ENCODE results near the gene CALN1.
"Not testable (repeated sequence)": the region's sequence is repeated elsewhere in the genome, so short reads cannot be mapped to it uniquely, and the experiment has no call there.

The CALN1 gene

GRCh38 chr7:72412121-72412618 is at the start of gene CALN1:
Gene CALN1 (minus strand): TSS chr7:72412338.
- in situ Hi-C loops (cut with MboI; ENCODE audit: low sequenced_read_pairs); DNase-seq (ENCODE audit: low spot score in 2 of 2); H3K36me3 ChIP-seq (replicated peaks); H3K9me3 ChIP-seq; H3K4me3 ChIP-seq; H3K4me1 ChIP-seq; H3K27me3 ChIP-seq (ENCODE audit: low read depth): not testable (repeated sequence)

GRCh38 chr7:72453471-72453870 is 41.3 kb upstream of the CALN1 start:
- no peak for DNase-seq (ENCODE audit: low spot score in 2 of 2)
- Histone ChIP-seq H3K4me1 (no peaks in the 10 kb centered on the region), H3K27me3 (ENCODE audit: low read depth) (no peaks in the 10 kb centered on the region), H3K36me3 (replicated peaks) (no peaks in the 10 kb centered on the region), H3K9me3 (no peaks in the 10 kb centered on the region), H3K4me3 (no peak overlapping the region)
- in situ Hi-C loops (cut with MboI; ENCODE audit: low sequenced_read_pairs): no loop called here

DNA sequence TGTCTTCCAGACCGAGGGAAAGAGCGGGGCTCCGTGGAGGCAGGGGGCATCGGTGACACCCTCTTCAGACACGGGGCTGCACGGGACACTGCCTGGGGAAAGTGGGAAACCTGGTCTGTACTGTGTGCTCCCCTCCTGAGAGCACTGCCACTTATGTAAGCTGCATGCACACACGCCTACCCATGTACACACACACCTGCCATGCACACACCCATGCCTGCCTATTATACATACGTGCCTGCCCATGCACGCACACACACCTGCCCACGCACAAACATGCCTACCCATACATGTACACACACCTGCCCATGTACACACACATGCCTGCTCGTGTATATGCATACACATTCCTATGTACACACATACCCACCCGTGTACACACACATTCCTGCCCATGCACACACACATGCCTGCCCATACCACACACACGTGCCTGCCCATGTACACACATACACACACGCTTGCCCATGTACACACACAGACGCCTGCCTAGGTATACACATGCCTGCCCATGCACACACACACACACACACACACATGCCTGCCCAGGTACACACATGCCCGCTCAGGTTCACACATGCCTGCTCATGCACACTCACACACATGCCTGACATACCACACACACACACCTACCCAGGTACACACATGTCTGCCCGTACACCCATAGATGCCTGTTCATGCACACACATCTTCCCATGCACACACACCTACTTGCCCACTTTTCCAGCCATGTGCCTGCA is 35.5 kb upstream of the CALN1 start:
- H3K27me3 ChIP-seq (ENCODE audit: low read depth): no peaks in the 10 kb centered on the region
- H3K36me3 ChIP-seq (replicated peaks): no peaks in the 10 kb centered on the region
- in situ Hi-C loops (cut with MboI; ENCODE audit: low sequenced_read_pairs): no loop called here

DNA sequence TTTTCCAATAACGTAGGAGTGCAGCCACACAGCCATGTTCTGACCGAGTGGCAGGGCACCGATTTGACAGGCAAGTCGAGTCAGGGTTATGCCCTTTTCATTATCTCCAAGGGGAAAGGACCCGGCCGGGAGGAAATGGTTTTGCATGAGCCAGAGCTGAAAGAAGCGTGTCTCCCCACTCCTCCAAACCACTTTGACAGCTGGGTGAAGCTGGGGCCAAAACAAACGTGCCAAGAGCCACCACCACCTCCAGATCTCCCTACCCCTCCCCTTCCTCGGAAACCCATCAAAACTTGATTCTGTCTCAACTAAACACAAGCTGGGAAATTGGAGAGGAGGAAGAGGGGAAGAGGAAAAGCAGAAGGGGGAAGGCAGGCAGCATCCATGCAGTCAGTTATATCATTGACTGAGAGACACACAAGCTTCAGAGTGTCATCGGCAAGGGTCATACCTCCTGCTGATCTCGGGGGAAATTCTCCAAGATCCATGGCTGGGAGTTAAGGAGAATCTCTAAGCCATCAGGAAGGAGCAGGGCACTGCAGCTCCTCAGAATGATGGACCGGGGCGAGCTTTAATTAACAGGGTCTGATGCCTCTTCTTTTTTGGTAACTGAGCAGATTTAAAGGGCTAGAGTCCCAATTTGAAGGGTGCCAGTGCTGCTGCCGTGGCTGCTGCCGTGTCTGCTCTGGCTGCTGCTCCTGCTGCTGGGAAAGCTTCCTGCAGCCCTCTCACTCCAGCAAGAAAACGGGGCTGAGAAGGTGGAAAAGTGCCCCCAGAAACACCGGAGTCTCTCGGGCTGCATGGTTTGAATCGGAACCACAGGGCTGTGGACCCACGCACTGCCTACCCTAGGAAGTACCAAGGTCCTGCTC is 34.7 kb upstream of the CALN1 start:
- DNase-seq (ENCODE audit: low spot score in 2 of 2): no peak
- Histone ChIP-seq H3K4me1 (no peaks in the 10 kb centered on the region), H3K9me3 (no peaks in the 10 kb centered on the region), H3K4me3 (no peak overlapping the region), H3K36me3 (replicated peaks) (no peaks in the 10 kb centered on the region), H3K27me3 (ENCODE audit: low read depth) (no peaks in the 10 kb centered on the region)
- in situ Hi-C loops (cut with MboI; ENCODE audit: low sequenced_read_pairs): no loop called here

More for the DNA sequence above, 35.5 kb upstream of the CALN1 start:
- DNase-seq (ENCODE audit: low spot score in 2 of 2): no peak
- Histone ChIP-seq H3K4me1 (no peaks in the 10 kb centered on the region), H3K9me3 (no peaks in the 10 kb centered on the region), H3K4me3 (no peak overlapping the region)

- in situ Hi-C loops (cut with MboI; ENCODE audit: low sequenced_read_pairs): no loop called here
- H3K27me3 ChIP-seq (ENCODE audit: low read depth): no peaks in the 10 kb centered on the region
- no peak for DNase-seq (ENCODE audit: low spot score in 2 of 2)
Observed at GRCh38 chr7:72446131-72446530, 34.0 kb upstream of the CALN1 start.

GRCh38 chr7:72445580-72445979 is 33.4 kb upstream of the CALN1 start:
- Histone ChIP-seq H3K9me3 (no peaks in the 10 kb centered on the region), H3K27me3 (ENCODE audit: low read depth) (no peaks in the 10 kb centered on the region), H3K4me1 (no peaks in the 10 kb centered on the region), H3K4me3 (no peak overlapping the region), H3K36me3 (replicated peaks) (no peaks in the 10 kb centered on the region)
- DNase-seq (ENCODE audit: low spot score in 2 of 2): no peak
- in situ Hi-C loops (cut with MboI; ENCODE audit: low sequenced_read_pairs): no loop called here

More at GRCh38 chr7:72446131-72446530, 34.0 kb upstream of the CALN1 start:
- Histone ChIP-seq H3K4me3 (no peak overlapping the region), H3K9me3 (no peaks in the 10 kb centered on the region), H3K4me1 (no peaks in the 10 kb centered on the region), H3K36me3 (replicated peaks) (no peaks in the 10 kb centered on the region)

DNA sequence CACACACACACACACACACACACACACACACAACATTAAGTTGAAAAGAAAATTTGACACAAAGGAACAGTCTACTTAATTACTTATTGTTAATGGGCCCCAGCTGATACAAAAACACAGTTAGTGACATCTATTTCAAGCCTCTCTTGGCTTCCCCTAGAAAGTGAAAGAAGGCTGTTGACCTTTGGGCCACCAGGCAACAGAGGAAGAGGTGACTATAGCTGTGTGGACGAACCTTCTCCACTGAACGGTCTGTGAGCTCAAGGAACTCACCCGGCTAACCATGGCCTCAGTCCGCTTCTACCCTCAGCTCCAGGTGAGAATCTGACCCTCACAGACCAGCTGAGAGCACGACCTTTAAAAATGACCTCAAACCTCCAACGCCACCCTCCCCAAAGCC is 32.9 kb upstream of the CALN1 start:
- no peak overlapping the region for H3K4me3 ChIP-seq

DNA sequence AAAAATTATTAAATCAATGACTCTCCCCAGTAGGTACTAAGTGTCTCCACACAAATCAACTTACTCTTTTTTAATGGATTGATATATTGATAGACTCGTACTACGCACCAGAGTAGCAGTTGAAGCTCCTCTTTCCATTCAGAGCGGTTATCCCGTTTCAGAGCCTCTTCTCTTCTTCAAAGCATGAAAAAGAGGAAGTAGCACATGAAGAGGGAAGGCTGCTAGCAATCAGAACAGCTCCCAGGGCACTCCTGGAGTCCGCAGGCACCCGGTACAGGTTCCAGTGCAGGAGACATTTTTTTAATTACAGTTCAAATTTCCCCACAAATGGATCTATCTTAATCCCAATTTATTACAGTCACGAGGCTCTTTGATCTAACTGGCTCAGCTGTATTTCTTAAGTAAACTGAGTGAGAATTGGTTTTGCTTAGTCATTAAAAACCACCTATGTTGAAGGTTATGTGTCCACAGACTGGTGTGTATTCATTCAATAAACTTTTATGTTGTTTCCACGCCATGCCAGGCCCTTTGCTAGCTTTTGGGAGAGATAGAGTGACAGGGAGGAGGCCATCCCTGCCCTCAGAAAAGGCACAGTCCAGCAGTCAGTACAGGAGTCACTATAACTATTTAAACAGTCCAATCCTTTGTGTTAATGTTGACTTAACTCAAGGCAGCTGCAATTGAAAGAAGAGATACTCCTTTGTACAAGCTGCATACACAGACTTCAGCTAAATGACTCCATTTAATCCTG is 32.1 kb upstream of the CALN1 start:
- H3K4me3 ChIP-seq: no peak overlapping the region

More for the DNA sequence above, 32.9 kb upstream of the CALN1 start:
- Histone ChIP-seq H3K4me1 (no peaks in the 10 kb centered on the region), H3K9me3 (no peaks in the 10 kb centered on the region), H3K36me3 (replicated peaks) (no peaks in the 10 kb centered on the region), H3K27me3 (ENCODE audit: low read depth) (no peaks in the 10 kb centered on the region)
- in situ Hi-C loops (cut with MboI; ENCODE audit: low sequenced_read_pairs): no loop called here
- DNase-seq (ENCODE audit: low spot score in 2 of 2): no peak

DNA sequence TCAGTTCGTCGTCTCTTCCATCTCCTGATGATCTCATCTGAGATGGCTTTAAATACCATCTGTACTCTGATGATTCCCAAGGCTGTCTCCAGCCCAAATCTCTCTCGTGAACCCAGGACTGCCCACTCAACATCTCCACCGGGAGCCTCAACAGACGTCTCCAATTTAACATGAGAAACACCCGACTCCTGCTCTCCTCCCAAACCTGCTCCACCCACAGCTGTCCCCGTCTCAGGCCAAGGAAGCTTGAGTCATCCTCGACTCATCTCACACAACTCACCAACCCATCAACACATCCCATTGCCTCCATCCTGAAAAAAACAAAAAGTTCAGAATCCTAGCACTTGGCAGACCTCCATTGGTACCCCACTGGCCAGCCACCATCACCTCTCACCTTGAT is 29.7 kb upstream of the CALN1 start:
- H3K27me3 ChIP-seq (ENCODE audit: low read depth): no peaks in the 10 kb centered on the region
- DNase-seq (ENCODE audit: low spot score in 2 of 2): no peak
- in situ Hi-C loops (cut with MboI; ENCODE audit: low sequenced_read_pairs): no loop called here
- no peaks in the 10 kb centered on the region for H3K4me1 ChIP-seq
- no peak overlapping the region for H3K4me3 ChIP-seq
- no peaks in the 10 kb centered on the region for H3K36me3 ChIP-seq (replicated peaks)
- H3K9me3 ChIP-seq: no peaks in the 10 kb centered on the region

More for the DNA sequence above, 32.1 kb upstream of the CALN1 start:
- H3K27me3 ChIP-seq (ENCODE audit: low read depth): no peaks in the 10 kb centered on the region
- in situ Hi-C loops (cut with MboI; ENCODE audit: low sequenced_read_pairs): no loop called here
- no peak for DNase-seq (ENCODE audit: low spot score in 2 of 2)
- no peaks in the 10 kb centered on the region for H3K9me3 ChIP-seq
- H3K4me1 ChIP-seq: no peaks in the 10 kb centered on the region
- H3K36me3 ChIP-seq (replicated peaks): no peaks in the 10 kb centered on the region

- H3K4me1 ChIP-seq: no peaks in the 10 kb centered on the region
- H3K36me3 ChIP-seq (replicated peaks): no peaks in the 10 kb centered on the region
- in situ Hi-C loops (cut with MboI; ENCODE audit: low sequenced_read_pairs): no loop called here
- H3K4me3 ChIP-seq: no peak overlapping the region
- no peaks in the 10 kb centered on the region for H3K27me3 ChIP-seq (ENCODE audit: low read depth)
- no peak for DNase-seq (ENCODE audit: low spot score in 2 of 2)
- H3K9me3 ChIP-seq: no peaks in the 10 kb centered on the region
Observed at GRCh38 chr7:72438491-72438890, 26.4 kb upstream of the CALN1 start.

DNA sequence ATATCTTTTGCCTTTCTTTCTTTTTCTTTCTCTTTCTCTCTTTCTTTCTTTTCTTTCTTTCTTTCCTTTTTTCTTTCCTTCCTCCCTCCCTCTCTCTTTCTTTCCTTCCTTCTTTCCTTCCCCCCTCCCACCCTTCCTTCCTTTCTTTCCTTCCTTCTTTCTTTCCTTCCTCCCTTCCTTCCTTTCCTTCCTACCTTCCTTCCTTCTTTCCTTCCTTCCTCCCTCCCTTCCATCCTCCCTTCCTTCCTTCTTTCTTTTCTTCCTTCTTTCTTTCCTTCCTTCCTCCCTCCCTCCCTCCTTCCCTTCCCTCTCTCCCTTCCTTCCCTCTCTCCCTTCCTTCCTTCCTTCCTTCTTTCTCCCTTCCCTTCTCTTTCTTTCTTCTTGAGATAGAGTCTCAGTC is 25.5 kb upstream of the CALN1 start:
- H3K27me3 ChIP-seq (ENCODE audit: low read depth): no peaks in the 10 kb centered on the region

GRCh38 chr7:72437061-72437585 is 25.0 kb upstream of the CALN1 start:
- DNase-seq (ENCODE audit: low spot score in 2 of 2): no peak
- Histone ChIP-seq H3K4me3 (no peak overlapping the region), H3K36me3 (replicated peaks) (no peaks in the 10 kb centered on the region), H3K9me3 (no peaks in the 10 kb centered on the region), H3K27me3 (ENCODE audit: low read depth) (no peaks in the 10 kb centered on the region), H3K4me1 (no peaks in the 10 kb centered on the region)
- in situ Hi-C loops (cut with MboI; ENCODE audit: low sequenced_read_pairs): no loop called here

More for the DNA sequence above, 25.5 kb upstream of the CALN1 start:
- Histone ChIP-seq H3K4me1 (no peaks in the 10 kb centered on the region), H3K36me3 (replicated peaks) (no peaks in the 10 kb centered on the region), H3K4me3 (no peak overlapping the region), H3K9me3 (no peaks in the 10 kb centered on the region)
- in situ Hi-C loops (cut with MboI; ENCODE audit: low sequenced_read_pairs): no loop called here
- no peak for DNase-seq (ENCODE audit: low spot score in 2 of 2)

DNA sequence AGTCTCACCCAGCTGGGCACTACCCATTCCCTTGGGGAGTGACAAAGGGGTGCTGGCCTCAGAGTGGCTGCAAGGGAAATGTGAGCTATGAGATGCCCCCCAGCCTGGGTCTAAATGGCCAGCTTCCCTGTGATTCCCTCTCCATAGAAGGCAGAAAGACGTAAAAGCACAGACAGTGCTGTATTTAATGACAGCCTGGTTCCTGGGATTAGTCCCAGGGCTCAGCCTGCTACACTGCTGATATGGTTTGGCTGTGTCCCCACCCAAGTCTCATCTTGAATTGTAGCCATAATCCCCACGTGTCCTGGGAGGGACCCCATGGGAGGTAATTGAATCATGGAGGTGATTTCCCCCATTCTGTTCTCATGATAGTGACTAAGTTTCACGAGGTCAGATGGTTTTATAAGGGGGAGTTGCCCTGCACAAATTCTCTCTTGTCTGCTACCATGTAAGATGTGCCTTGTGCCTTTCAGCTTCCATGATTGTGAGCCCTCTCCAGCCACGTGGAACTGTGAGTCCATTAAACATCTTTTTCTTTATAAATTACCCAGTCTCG is 23.9 kb upstream of the CALN1 start:
- DNase-seq (ENCODE audit: low spot score in 2 of 2): no peak
- Histone ChIP-seq H3K4me1 (no peaks in the 10 kb centered on the region), H3K4me3 (no peak overlapping the region), H3K9me3 (no peaks in the 10 kb centered on the region), H3K36me3 (replicated peaks) (no peaks in the 10 kb centered on the region), H3K27me3 (ENCODE audit: low read depth) (no peaks in the 10 kb centered on the region)
- in situ Hi-C loops (cut with MboI; ENCODE audit: low sequenced_read_pairs): no loop called here

All from HAP-1 (cell line).